ENCODE measurements around the gene PCBP3.

The PCBP3 gene

DNA sequence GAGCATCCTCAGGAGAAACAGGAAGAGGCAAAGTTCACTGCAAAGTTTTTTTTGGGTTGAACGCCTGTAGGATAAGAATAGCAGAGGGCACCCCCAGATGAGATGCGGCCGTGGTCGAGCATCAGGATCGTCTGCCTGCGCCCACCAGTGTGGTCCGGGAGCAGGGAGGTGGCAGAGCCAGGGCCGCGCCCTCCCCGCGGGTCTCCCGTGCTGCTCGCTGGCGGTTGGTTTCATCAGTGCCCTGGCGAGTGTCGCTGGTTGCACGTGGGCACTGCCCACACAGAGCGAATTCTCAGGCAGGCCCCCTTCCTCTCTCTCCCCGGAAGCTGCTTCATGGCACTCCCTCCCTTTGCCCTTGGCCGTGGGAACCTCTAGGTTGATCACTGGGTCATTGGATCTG, 120.0 kb downstream of the PCBP3 start:
- DNase-seq: no peak

DNA sequence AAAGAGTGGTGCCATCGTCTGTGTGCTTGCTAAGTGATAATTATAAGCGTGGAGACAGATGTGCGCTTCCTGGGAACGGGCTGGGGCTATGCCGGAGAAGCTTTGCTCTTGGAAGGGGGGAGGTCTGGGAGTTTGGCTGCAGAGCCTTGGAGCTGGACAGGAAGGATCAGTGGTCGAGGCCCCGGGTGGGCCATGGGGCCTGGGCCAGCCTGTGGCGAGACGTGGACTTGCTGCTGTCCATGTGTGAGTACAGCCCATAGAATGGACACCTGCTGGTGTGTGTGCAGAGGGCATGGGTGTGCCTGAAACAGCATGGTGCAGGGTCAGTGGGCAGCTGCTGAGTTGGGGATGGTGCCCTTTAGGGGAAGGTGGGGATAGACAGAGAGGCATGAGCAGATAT, 121.3 kb downstream of the PCBP3 start:
- DNase-seq: no peak

DNA sequence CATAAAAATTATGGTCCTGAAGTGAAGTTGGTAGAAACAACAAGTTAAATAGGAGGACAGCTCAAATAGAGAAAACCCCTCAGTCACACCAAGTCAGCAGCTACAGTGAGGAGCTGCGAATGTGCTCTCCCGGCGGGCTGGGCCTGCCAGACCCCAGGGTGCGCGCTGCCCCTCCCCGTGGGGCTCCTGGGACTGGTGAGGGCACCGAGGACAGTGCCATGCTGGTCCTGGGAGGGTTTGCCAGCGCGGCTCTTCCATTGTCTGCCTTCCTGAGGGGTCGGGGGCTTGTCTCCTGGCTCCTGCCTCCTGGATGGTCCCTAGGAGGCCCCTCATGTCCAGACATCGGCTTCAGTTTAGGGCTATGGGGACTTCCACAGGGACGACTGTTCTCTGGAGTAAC, 121.8 kb downstream of the PCBP3 start:
- DNase-seq: no peak

DNA sequence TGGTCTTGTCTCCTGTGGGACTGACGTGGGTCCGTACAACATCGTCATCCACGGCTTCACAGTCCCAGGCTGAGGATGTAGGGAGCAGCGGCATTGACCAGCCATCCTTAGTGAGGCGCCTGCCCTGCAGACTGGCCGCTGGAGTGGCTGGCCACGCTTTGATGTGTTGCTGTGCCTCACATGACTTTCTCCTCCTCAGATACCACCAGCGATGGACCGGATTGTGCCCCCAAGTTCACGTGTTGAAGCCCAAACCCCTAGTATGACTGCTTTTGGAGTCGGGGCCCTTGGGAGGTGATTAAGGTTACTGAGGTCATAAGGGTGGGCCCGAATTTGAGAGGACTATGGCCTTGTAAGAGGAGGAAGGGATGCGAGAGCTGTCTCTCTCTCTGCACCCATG, 122.5 kb downstream of the PCBP3 start:
- no peak for DNase-seq

DNA sequence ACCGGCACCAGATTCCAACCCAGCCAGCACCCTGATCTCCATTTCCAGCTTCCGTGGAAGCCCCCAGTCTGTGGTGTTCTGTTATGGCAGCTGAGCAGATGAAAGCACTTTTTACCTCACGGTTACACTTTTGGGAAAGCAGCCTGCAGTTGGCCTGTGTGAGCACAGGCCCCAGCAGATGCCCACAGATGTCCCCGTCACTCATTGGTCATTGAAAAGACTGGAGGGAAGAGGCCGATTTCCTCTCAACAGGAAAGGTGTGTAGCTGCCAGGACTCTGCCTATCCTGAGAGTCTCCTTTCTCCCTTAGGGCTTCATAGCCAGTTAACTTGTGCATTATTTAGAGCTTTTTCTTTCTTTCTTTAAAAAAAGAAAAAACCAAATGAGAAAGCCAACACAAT, 123.0 kb downstream of the PCBP3 start:
- DNase-seq: no peak

DNA sequence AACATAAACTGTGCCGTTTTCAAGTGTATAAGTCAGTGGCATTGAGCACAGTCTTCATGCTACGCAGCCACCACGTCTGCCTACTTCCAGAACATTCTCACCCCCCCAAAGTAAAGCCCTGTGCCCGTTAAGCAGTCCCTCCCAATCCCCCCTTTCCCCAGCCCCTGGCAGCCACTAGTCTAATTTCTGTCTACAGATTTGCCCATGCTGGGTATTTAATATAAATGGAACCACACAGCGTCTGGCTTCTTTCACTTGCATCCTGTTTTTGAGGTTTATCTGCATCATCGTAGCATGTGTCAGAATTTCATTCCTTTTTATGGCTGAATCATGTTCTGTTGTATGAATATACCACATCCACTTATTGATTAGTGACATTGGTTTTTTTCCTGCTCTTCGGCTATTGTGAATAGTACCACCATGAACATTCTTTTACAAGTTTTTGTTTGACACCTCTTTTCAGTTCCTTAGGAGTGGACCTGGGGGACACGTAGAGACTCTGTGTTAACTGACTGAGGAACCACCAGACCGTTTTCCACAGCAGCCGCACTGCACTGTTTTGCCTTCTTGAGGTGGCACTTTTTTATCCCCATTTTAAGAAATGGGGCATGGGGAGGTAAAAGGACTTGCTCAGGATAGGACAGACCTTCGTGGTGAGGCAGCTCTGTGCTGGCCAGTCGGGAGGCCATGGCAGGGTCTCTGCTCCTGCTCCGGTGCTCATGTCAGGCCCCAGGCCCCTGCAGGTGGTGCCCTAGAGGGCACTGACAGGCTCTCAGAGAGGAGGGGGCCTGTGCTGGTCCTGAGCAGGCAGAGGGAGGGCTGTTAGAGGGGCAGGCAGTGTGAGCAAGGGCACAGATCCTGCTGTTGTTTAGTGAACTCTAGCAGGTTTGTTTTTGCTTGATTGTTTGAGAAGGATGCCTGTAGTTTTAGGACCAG, 123.8 kb downstream of the PCBP3 start:
- peak; percentile 27 for DNase-seq

DNA sequence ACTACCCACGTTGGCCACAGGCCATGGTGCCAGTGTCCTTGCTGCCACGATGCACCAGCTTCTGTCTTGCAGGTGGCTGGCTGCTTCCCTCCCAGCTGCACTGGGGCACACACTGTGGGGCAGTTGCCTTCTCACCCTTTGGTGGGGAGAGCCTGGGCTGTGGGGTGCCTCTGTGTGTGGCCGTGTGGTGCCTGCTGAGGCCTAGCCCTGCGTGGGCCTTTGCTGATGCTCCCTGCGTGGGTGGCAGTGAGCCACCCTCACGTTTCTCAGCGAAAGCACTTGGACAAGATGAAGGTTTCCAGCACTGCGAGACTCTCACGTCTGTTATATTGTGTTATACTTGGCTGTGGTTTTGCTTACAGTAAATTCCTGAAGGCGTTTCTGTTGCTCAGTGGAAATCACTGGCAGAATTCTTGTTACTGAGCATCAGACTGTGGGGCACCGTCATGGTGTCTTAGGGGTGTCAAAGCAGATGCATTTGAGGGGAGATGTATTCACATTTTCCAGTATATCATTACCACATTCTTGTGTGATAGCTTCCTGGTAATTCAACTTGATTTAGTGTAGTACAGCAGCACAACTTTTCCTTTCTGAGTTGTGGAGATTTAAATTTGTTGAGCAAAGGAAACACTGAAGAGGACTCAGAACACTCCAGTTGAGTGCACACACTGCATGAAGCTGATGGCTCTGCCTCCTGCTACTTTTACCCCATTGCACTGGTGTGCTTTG, 124.7 kb downstream of the PCBP3 start:
- DNase-seq: no peak

DNA sequence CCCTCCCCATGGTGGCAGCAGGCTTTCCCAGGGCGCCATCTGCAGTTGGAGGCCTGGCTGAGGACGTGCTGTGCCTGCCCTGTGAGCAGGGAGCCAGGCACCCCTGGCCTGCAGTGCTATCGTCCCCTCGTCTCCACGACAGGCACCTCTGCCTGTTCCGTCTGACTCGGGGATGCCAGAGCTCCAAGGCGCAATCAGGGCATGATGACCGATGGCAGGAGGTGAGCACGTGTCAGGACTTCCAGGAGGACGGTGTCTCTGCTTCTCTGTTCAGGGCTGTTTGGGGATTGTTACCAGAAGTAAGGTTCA, 125.2 kb downstream of the PCBP3 start:
- peak; percentile 25 for DNase-seq

DNA sequence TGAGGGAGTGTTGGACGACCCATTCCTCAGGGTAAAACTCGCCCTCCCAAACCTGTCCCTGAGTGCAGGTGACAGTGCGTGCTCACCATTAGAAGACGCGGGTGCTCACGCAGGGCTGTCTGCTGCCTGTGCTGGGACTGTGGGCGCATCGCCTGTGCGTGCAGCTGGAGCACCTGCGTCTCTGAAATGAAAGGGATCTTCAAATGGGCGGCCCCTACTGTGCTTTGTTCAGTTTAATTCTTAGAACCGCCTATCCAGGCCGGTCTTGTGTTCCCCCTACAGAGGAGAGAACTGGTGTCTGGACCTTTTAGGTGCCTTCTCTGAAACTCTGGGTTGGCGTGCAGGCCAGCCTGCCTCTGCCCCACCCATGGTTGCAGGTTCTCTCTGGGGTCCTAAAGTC, 125.8 kb downstream of the PCBP3 start:
- DNase-seq: no peak

DNA sequence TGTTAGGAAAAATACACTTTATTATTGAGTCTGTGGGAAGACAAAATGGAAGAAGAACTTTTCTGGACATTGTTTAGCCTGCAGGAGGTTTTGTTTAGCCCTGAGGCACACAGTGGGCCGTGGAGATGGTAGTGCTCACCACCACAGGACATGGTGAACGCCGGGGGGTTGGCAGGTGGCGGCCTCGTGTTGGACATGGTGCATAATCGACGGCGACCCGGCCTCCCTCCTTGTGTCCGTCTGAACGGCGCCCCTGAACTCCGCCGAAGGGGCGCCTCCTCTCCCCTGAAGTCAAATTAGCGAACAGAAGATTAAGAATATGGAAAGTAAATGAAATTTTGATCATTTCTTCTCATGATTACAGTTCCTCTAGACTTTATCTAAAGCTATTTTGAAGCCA, 126.4 kb downstream of the PCBP3 start:
- DNase-seq: peak; percentile 65

DNA sequence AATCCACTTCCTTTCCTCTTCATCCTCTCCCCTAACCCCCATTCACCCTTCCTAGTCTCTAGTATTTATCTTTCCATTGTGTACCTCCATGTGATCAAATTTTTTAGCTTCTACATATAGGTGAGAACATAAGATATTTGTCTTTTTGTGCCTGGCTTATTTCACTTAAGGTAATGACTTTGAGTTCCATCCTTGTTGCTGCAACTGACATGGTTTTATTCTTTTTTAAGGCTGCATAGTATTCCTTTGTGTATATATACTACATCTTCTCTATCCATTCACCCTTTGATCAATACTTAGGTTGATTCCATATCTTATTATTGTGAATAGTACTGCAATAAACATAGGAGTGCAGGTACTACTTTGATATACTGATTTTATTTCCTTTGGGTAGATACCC, 128.7 kb downstream of the PCBP3 start:
- DNase-seq: no peak

DNA sequence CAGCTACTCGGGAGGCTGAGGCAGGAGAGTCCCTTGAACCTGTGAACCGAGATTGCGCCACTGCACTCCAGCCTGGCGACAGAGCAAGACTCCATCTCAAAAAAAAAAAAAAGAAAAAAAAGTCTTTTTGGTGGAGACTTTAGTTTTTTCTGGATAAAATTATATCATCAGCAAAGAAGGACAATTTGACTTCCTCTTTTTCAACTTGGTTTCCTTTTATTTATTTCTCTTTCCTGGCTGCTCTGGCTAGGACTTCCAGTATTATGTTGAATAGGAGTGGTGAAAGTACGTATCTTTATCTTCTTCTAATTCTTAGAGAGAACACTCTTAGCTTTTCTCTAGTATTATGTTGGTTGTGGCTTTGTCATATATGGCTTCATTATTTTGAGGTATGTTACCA, 130.8 kb downstream of the PCBP3 start:
- no peak for DNase-seq

DNA sequence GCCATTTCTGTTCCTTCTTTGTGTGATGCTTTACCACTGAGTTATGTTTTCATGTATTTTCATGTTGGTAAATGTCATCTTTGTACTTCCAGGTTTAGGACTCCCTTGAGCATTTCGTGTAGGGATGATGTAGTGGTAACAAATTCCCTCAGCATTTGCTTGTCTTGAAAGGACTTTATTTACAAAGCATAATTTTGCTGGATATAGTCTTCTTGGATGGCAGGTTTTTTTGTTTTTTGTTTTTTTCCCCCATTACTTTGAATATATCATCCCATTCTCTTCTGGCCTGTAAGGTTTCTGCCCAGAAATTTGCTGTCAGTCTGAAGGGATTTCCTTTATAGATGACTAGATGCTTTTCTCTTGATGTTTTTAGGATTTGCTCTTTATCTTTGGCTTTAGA, 133.4 kb downstream of the PCBP3 start:
- no peak for DNase-seq

DNA sequence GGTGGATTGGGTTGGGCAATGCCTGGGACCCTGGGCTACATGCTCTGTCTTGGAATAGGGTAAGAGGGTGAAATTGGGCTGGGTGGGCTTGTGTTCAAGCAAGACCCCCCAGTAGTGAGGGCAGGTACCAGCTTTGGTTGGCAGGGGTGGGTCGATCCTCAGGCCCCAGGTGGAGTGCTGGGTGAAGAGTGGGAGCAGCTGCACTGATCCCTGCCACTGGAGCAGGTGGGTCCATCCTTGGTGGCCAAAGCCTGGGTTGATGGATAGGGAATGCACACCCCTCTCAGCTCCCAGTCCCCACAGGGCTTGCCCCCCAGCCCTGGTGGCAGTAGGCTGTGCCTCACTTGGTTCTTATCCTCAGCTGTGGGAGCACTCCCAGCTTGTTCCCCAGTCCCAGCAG, 135.2 kb downstream of the PCBP3 start:
- DNase-seq: no peak

DNA sequence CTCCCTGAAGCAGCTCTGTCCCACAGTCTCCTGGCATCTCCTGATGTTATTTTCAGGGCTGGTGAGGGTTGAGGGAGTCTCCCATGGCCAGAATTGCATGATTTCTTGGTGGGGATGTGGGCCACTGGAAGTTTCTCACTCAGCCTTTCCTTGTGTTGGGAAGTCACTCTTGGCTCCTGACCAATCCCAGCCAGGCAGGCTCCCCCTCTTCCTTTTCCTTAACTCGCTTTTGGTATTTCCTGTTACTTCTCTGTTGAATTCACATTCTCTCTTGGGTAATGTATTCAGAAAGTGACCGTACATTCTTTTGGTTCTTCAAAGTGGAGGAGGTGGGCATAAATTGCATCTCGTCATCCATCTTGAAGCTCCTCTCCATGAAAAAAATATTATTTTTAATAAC, 135.7 kb downstream of the PCBP3 start:
- DNase-seq: no peak

DNA sequence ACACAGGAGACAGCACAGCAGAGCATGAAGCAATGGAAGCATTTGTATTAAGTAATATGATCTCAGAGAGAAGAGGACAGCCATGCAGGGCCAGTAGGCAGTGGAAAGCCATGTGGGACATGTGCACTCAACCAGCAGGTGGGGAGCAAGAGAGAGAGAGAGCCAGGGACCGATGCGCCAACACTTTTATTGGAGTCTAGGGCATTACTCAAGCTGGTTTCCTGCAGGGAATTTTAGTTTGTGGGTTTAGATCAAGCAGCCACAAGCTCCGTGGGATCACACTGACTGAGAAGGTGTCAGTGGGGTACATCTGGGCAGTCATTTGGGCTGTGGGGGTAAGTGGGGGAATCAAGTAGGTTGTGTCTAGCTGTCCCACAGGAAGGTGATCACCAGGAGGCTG, 137.1 kb downstream of the PCBP3 start:
- no peak for DNase-seq

DNA sequence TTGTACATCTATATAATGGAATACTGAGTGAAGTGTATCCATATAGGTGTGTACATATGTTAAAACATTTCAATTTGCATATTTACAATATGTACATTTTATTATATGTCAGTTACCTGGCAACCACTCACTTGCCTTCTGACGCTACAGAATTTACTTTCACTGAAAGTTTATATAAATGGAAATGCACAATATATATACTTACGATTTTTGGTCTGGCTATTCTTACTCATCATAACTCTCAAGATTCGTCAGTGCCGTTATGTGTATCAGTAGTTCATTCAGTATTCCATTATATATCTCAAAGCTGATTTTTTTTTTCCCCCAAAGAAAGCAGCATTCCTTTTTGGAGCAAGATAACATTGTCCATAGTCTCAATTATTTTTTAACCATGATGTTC, 138.2 kb downstream of the PCBP3 start:
- DNase-seq: no peak

DNA sequence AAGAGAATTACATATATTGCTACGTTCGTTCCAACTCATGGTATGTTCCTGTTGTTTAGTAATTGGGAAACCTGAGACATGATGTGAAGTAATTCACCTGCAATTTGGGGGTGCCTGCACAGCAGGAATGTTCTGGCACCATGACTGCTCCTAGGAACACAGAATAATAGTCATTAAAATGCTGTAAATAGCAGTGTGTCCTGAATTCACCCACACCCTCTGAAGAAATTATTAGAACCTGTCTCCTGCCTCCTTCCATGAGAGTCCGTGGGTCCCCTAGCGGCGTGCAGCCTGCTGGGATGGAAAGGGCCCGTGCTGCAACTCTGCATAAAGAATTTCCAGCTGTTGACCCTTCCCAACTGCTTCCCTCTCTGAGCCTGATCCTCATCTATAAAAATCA, 143.1 kb downstream of the PCBP3 start:
- DNase-seq: no peak

DNA sequence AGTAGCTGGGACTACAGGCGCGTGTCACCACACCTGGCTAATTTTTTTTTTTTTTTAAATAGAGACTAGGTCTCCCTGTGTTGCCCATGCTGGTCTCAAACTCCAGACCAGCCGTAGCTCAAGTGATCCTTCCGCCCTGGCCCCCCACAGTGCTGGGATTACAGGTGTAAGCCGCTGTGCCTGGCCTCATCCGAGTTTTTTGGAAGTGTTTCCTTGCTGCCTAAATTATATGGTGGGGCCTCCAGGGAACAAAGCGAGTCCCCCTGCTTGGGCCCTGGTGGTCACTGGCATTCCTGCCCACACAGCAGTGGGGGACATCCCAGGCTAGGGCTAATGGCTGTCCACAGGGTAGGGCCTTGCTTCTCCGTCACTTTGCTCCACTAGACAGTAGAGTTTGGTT, 143.8 kb downstream of the PCBP3 start:
- no peak for DNase-seq

DNA sequence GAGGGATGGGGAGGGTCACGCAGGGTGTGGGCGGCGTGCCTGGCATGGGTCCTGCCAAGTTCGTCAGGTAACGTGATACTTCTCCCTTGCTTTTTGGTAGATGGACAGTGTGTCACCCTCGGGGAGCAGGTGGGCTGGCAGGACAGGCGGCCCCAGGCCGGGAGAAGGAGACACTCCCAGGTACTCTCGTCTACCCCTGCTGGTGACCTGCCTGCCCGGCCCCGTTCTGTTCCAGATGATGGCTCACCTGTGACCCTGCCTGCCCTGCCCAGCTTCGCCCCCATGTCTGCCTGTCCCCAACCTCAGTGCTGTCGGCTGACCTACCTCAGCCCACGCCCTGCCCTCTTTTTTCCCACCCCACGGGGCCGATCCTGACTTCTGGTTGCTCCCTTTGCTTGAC, 144.7 kb downstream of the PCBP3 start:
- no peak for DNase-seq

DNA sequence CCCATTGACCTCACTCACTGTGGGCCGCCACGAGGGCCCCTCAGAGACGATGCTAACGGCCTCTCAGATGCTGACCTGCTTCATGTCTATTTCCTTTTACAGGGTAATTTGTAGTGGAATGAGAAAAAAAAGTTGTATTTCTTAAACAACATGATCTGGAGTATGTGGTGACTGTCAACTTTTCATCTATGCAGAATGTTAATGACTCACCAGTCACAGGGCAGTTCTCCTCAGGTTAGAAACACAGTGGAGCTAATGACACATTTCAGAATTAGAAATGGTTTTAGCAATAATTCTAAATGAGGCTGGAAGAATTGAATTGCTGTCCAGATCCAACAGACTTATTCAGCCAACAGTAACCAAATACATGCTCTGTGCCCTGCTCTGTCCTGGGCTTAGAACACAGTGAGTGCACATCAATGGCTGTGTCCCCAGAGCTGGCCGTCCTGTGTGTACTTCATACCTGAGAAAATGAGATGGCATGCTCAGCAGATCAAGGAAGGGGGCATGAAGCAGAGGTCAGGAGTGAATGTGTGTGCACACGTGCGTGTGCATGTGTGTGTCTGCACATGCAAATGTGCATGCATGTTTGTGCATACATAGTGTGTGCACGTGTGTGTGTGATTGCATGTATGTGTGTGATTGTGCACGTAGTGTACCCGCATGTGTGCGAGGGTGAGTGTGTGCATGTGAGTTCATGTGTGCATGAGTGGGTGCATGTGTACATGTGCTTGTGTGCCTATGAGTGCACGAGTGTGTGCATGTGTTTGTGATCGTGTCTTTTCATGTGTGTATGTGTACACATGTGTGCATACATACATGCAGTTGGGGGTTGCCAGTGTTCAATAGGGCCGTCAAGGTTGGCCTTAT, 145.3 kb downstream of the PCBP3 start:
- DNase-seq: no peak

DNA sequence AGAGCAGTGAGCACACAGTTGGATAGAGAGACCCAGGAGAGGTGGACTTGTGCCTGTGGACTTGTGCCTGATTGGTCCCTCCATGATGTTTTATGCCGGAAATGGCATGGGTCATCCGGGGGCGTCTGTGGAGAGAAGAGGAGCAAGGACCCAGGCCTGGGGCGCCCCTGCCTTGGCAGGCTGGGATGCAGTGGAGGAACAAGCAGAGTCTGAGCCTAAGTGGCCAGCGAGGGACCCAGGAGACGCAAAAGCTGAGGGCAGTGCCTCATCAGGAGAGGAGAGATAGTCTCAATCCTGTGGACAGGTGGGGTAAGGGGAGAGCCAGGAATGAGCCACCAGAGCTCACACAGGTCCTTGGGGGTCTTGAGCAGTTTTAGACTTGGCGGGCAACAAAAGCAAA, 146.9 kb downstream of the PCBP3 start:
- no peak for DNase-seq

DNA sequence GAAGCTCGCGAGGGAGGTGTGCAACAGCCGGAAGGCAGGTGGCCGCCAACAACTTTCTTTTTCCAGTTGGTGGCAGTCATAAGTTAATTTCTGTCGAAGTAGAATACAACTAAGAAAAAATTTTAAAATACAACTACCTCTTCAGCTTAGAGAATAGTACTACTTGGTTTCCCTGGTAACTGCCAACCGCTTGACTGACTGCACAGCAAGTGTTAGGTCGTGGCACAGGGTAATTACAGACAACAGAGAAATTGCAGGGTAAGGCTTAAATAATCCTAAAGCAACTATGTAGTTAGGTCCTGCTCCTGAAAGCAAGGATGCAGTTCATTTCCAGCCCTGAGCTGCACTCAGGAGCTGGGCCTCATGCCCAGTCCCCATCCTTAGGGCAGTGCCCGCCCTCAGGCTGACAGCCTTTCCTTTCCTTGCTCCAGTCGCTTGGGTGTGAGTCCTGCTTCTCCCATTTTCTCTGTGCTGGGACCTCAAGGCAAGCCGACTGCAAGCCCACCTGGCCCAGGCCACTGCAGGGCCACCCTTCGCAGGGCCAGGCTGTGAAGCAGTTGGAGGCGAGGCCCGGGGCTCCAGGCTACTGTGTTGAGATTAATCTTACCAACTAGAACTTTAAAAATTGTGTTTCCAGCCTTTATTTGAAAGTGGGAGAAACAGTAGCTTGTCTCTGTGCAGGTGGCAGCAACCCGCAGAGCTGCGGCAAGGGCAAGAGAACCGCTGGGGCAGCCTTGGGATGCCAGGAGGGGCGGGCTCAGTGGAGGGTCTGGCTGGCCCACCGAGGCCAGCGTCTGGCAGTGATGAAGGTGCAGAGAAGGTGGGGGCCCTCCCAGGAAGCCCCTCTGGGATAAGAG, 148.3 kb downstream of the PCBP3 start:
- no peak for DNase-seq

Data from retina (tissue), 1 donor.